H1 (cell line): ENCODE measurements around the gene C1S. TPM values are rescaled to one million over a fixed set of nuclear protein-coding genes. Genes with fewer than 3 reads are reported as not detected.

ENCODE experiments used
- GTF2F1 ChIP-seq: IDR thresholded peaks from 2 replicates; pipeline ENCODE4 v1.6.1; 2012; ENCODE audit warnings: low read depth, low read length, improper control_type of control experiment, borderline replicate concordance
- polyA plus RNA-seq, 7 experiments: library from polyadenylated mRNA; depleted of rRNA in 3 of 7; stranded (reverse) in 5 of 7; unstranded in 2 of 7; fragments of >200 nt in 5 of 7; fragments of 200-250 nt in 2 of 7; gene quantifications; 1 replicate in 5 of 7; 2 replicates in 1 of 7; 4 replicates in 1 of 7; pipeline versions ENCODE4 v1.2.1 to v1.2.3, GENCODE V29; 2011 to 2013; ENCODE audit warnings: missing spikeins in 2 of 7, mixed read lengths in 2 of 7
- total RNA-seq: library from RNA; stranded (reverse); fragmentation: NEBNext Ultra II Directional; extraction: Animal tissue kit (Norgen Biotek cat#: 25700); gene quantifications from 2 replicates; pipeline ENCODE4 v1.2.1, GENCODE V29; 2021

C1S gene
- total and polyA plus RNA-seq, 2 of the 8 experiments (the other 6 are each of a cell fraction or from before 2014, with no cell fraction given), result 4.4 to 7.3 TPM

GRCh38 chr12:7075518-7075917 lies 15.0 kb downstream of the C1S start (continued):
- no peak for TF ChIP-seq GTF2F1
- TF ChIP-seq, all 59 proteins: peak for 0
